Right ventricle myocardium superior (tissue), 1 donor: ENCODE results near the gene TIGD4. TPM values are rescaled to one million over a fixed set of nuclear protein-coding genes. Genes with fewer than 3 reads are reported as not detected.
A peak's percentile ranks its signal among the peaks of the same experiment; 100 is the strongest.
"Not testable (repeated sequence)": the region's sequence is repeated elsewhere in the genome, so short reads cannot be mapped to it uniquely, and the experiment has no call there.

ENCODE experiments used
- ATAC-seq: fragments of 200-7000 bp; cut with Tn5 transposase; one replicate; pipeline ENCODE4 v1.9.1; 2020; ENCODE audit warnings: mild to moderate bottlenecking; ENCODE audit not compliant: poor library complexity
- DNase-seq: peaks from one replicate; pipeline ENCODE4 v3.0.0-alpha.2; 2020
- intact Hi-C: fragments of 100-400 bp; cut with DNase I; formaldehyde crosslinking; loops from one replicate; pipeline ENCODE4 v1.11.2; 2022
- total RNA-seq: library from RNA; stranded (reverse); fragmentation: NEBNext Ultra II Directional; extraction: Animal tissue kit (Norgen Biotek cat#: 25700); gene quantifications from one replicate; pipeline ENCODE4 v1.2.1, GENCODE V29; 2021
- donor health status: DM: no; HTN: yes; CAD: no; lungs with severe emphysema.

TIGD4 gene
- total RNA-seq, 1 donor from 2014 or later, result 0.13 TPM

- no peak for DNase-seq
- intact Hi-C loops, result no loop called here
- no peak for ATAC-seq
These were observed 6.4 kb upstream of the TIGD4 start for GRCh38 chr4:152785639-152786615.

GRCh38 chr4:152784490-152785350 is 5.2 kb upstream of the TIGD4 start:
- DNase-seq, result no peak
- ATAC-seq, result no peak
- intact Hi-C loops, result no loop called here

GRCh38 chr4:152780267-152780778 is 793 bp upstream of the TIGD4 start:
- DNase-seq, result no peak
- ATAC-seq, result peak; percentile 39
- intact Hi-C loops, result no loop called here

DNA sequence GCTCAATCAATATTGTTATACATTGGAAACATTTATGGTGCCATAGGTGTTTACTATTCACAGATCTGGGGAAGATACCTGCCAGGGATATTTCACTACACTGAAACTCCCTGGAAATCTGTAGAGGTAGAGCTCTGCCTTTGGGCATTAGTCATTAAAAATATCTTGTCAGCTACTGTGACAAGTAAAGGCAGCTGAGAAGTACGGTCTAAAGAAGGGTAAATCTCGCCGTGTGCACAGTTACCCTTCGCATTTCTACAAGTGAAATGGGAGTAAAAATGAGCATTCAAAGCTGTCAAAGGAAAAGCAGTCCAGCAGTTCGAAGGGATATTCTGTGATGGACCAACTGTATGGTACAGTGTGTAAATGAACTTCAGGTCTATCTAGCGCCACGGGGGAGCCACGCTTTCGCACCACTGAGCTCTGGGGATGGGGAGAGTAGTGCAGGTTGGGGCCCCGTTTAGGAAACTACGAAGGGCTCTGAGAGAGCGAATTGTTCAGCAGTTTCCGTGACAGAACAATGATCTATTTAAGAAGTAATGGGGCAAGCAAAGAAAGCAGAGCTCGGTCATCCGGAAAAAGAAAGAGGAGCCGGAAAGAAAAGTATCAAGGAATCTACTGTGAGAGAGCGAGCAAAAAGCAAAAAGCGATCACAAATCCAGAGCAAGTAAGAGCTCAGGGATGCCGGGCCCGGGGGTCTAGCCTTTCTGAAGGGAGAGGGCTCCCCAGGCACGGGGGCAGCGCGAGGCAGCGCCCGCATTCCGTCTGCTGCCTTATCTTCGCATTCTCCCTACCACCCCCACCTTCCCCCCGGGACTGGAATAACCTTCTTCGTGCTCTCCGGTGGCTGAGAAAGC is 646 bp downstream of the TIGD4 start:
- DNase-seq, result peak; percentile 50
- intact Hi-C loops, result no loop called here
- ATAC-seq, result peak; percentile 42

- ATAC-seq, result no peak
- intact Hi-C loops, result no loop called here
These were observed 2.0 kb downstream of the TIGD4 start for GRCh38 chr4:152777488-152777887.

DNA sequence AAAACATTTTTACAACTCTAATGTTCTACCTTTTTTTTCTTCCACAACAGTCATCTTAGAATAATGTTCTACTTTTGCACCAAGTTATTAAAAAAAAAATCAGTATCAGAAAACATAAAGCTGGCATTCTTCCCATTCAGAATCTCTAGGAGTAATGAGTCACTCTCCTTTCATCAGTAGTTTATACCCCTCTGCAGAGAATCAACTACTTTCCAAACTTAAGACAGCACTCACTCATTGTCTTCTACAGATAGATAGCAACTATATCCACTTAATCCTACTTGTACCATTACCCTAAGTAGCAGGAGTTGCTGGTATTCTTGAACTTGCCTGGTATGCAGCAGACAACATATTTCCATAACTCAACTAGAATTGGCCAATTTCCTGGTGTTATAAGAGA is 3.2 kb downstream of the TIGD4 start:
- intact Hi-C loops, result no loop called here
- ATAC-seq (no peak), DNase-seq (no peak)

More at GRCh38 chr4:152777488-152777887, 2.0 kb downstream of the TIGD4 start:
- DNase-seq, result no peak

- DNase-seq (no peak), ATAC-seq (no peak)
- intact Hi-C loops, result no loop called here
These were observed 5.6 kb downstream of the TIGD4 start for GRCh38 chr4:152773953-152774352.

DNA sequence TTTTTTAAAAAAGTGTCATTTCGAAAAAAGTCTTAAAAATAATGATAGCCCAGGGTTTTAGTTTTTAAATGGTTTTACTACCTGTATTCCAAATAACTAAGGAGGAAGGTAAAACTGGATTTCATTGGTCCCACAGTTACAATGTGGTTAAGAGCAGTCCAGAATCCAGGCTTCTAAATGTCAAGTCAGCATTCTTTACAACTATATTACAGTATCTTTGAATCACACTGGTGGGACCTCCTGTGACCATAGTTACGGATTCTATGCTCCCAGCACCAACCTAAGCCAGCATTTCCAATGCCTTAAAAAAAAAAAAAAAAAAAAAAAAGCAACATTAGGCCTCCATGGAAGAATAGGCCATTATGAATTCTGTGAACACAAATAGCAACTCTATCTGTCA is 6.2 kb downstream of the TIGD4 start:
- ATAC-seq (no peak), DNase-seq (no peak)
- intact Hi-C loops, result no loop called here

DNA sequence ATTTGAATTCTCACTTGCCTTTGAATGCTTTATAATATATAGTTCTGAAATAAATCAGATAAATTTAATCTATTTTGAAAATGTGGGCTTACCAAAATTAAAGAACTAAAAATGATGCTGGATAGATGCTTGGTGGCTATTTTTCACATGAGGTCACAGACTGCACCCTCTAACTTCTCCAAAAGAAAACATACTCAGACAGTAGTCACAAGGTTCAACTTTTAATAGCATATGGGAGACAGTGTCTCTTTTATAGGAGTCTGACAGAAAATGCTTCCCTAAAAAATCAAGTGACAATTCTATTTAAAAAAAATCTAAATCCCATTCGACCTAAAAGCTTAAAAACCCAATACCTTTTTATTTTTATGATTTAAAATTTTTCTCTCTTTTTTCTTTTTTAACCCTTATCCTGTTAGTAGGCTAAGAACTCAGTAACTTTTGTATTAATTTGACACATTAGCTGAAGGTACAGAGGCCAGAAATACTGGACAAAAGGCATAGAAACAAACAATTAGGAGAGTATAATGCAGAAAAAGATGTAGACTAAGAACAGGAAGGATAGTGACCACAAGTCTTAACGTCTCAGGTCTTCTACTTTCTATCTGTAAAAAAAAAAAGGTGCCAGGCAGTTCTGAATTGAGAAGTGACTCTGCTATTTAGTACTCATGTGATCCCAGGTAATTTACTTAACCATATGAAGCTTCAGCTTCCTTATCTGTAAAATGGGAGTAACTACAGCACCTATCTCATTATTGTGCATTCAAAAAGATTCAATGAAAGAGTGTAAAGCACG is 7.6 kb downstream of the TIGD4 start:
- intact Hi-C loops, result no loop called here
- DNase-seq (no peak), ATAC-seq (no peak)

DNA sequence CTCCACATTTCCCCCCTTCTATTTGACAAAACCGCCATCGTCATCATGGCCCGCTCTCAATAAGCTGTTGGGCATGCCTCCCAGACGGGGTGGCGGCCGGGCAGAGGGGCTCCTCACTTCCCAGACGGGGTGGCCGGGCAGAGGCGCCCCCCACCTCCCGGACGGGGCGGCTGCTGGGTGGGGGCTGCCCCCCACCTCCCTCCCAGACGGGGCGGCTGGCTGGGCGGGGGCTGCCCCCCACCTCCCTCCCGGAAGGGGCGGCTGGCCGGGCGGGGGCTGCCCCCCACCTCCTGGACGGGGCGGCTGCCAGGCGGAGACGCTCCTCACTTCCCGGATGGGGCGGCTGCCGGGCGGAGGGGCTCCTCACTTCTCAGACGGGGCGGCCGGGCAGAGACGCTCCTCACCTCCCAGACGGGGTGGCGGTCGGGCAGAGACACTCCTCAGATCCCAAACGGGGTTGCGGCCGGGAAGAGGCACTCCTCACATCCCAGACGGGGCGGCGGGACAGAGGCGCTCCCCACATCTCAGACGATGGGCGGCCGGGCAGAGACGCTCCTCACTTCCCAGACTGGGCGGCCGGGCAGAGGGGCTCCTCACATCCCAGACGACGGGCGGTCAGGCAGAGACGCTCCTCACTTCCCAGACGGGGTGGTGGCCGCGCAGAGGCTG is 14.3 kb downstream of the TIGD4 start:
- intact Hi-C loops, DNase-seq, ATAC-seq: not testable (repeated sequence)

DNA sequence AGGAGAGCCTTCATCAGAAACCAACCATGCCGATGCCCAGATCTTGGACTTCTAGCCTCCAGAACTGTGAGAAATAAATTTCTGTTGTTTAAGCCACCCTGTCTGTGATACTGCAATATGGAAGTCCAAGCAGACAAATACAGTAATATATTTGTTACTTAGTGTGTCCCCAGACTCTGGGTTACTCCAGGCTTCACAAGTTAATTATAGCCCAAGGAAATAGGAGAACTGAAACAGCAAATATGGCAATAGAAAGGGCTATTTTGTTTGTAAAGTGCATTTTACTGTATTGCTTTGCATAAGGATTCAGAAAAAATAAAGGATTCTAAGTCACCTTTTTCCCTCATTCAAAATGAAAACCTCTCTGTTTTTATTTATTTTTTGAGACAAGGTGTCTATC is 15.7 kb downstream of the TIGD4 start:
- intact Hi-C loops, result no loop called here
- DNase-seq (no peak), ATAC-seq (no peak)

DNA sequence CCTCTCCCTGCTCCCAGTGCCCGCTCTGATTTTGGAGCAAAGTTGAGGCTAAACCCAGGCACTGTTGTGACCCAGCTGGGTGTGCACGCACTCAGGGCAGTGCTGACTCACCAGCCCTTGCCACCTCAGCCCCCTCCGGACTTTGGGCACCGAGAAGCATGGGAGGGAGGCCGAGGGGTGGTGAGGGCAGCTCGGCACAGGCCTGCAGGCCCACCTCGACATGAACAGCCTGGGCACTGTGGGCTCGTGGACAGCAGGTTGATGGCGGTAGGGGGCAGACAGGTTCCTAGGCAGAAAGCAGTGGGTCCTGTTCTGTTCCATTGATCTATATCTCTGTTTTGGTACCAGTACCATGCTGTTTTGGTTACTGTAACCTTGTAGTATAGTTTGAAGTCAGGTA is 30.9 kb downstream of the TIGD4 start:
- ATAC-seq, result no peak
- intact Hi-C loops, result no loop called here
- no peak for DNase-seq

DNA sequence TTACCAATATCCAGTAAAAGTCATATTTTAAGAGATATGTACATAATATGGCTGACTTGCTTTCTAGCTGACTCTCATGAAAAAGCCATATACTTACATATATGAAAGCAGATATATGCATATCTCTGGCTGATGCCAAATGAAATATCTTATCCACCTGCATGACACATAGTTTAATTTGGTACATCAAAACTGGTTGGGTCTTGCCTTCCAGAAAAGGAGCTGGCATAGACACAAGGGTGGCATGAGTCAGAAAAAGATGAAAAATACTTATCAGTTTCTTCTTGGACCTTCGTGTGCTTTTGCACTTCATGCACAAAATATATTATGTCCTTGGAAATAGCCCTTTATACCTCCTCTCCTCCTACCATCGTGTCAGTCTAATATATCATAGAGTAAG is 32.1 kb downstream of the TIGD4 start:
- intact Hi-C loops, result no loop called here
- DNase-seq, result no peak
- ATAC-seq, result no peak

- intact Hi-C loops, result loop anchor here (5.0 to 10.0 kb wide), 2 partner anchors 94 to 237 kb away; no protein-coding TSS in a partner anchor
- ATAC-seq (no peak), DNase-seq (no peak)
These were observed 40.7 kb downstream of the TIGD4 start for GRCh38 chr4:152738827-152739226.

DNA sequence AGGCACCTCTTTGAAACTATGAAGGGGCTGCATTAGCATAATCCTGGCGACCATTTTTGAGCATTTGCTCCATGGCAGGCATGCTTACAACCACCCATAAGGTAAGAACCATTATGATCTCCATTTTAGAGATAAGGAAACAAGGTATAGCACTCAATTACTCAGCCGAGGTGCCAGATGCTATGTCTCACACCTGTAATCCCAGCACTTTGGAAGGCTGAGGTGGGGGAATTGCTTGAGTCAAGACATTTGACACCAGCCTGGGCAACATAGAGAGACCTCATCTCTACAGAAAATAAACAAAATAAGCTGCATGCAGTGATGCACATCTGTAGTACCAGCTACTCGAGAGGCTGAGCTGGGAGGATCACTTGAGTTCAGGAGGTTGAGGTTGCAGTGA is 43.6 kb downstream of the TIGD4 start:
- intact Hi-C loops, result loop anchor here (5.0 to 10.0 kb wide), 2 partner anchors 91 to 234 kb away; no protein-coding TSS in a partner anchor
- ATAC-seq (no peak), DNase-seq (no peak)

- ATAC-seq (peak; percentile 56), DNase-seq (no peak)
- intact Hi-C loops, result loop anchor here (5.0 to 10.0 kb wide), 2 partner anchors 91 to 233 kb away; no protein-coding TSS in a partner anchor
These were observed 44.1 kb downstream of the TIGD4 start for GRCh38 chr4:152735396-152735859.

DNA sequence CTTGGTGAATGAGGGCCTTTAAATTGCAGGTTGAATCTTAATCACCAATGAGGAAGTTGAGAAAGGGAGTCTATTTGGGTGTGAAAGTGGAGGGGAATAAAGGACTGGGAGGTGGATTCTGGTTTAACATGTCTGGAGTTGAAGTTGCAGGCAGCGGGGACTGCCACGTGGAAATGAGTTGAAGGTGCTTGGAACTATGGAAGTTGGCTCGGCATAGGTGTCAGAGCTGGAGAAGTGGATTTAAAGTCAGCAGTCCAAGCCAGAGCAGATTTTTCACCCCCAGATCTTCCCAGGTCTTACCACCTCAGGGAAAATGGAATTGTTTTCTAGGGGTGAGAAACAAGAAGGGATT is 44.9 kb downstream of the TIGD4 start:
- ATAC-seq (no peak), DNase-seq (no peak)
- intact Hi-C loops, result loop anchor here (5.0 to 10.0 kb wide), 2 partner anchors 90 to 232 kb away; no protein-coding TSS in a partner anchor
